ENCODE results near the gene TGFB2. TPM values are rescaled to one million over a fixed set of nuclear protein-coding genes. Genes with fewer than 3 reads are reported as not detected.

Gene TGFB2
- total and polyA plus RNA-seq, 3 donors from 2014 or later, result 2.4 to 4.5 (median 2.6) TPM

- H3K36me3 ChIP-seq (ENCODE audit: low read depth, missing control alignments), result no peaks in the 10 kb centered on the region
- H3K4me1 ChIP-seq, result peaks cover 6% of the 10 kb centered on the region
- H3K27ac ChIP-seq, result no peak overlapping the region
- DNase-seq, result no peak
- intact Hi-C loops (cut with DNase I; ENCODE audit: low total_unique reads), result no loop called here
- WGBS, 2 donors, result 95 to 99% methylated on average over 3 of the region's 3 CpGs
- no peak overlapping the region for H3K4me3 ChIP-seq
- no peaks in the 10 kb centered on the region for H3K27me3 ChIP-seq
- no peaks in the 10 kb centered on the region for H3K9me3 ChIP-seq
- TF ChIP-seq, protein P1, sequence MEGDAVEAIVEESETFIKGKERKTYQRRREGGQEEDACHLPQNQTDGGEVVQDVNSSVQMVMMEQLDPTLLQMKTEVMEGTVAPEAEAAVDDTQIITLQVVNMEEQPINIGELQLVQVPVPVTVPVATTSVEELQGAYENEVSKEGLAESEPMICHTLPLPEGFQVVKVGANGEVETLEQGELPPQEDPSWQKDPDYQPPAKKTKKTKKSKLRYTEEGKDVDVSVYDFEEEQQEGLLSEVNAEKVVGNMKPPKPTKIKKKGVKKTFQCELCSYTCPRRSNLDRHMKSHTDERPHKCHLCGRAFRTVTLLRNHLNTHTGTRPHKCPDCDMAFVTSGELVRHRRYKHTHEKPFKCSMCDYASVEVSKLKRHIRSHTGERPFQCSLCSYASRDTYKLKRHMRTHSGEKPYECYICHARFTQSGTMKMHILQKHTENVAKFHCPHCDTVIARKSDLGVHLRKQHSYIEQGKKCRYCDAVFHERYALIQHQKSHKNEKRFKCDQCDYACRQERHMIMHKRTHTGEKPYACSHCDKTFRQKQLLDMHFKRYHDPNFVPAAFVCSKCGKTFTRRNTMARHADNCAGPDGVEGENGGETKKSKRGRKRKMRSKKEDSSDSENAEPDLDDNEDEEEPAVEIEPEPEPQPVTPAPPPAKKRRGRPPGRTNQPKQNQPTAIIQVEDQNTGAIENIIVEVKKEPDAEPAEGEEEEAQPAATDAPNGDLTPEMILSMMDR (IDR thresholded peaks at IDR 0.05), result no peak
- no peak for TF ChIP-seq POLR2A (IDR thresholded peaks at IDR 0.05)
Measured at GRCh38 chr1:218400624-218401023, 55.5 kb downstream of the TGFB2 start.

DNA sequence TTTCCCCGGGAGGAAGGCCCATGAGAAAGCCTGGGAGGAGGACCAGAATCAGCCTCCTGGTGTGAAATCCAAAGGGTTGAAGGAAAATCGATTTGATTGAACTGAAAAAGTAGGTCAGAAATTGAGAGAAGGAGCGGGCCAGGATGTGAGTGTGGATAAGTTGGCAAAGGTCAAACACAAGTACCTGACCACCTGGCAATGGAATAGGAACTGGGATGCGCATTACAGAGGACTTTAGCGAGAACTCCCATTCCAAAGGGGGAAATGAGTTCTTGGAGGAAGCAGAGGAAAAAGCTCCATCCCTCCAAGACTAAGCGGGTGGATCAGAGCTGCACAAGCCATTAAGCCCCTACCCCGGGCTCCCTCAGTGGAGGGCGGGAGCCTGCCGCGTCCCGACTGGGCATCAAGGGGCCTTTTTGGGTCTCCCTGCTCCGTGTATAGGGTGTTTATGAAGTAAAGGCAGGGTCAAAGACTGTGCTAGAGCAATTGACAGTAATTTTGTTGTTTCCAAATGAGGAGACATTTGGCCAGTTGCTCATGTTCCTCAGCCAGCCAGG lies 56.4 kb downstream of the TGFB2 start:
- H3K27ac ChIP-seq, result no peak overlapping the region
- H3K9me3 ChIP-seq, result no peaks in the 10 kb centered on the region
- H3K4me1 ChIP-seq, result peaks cover 6% of the 10 kb centered on the region
- TF ChIP-seq, protein P1 (IDR thresholded peaks at IDR 0.05), result no peak
- no peak for TF ChIP-seq POLR2A (IDR thresholded peaks at IDR 0.05)
- DNase-seq, result no peak
- WGBS, 2 donors, result 88 to 93% methylated on average over 12 of the region's 12 CpGs
- H3K36me3 ChIP-seq (ENCODE audit: low read depth, missing control alignments), result no peaks in the 10 kb centered on the region
- no peak overlapping the region for H3K4me3 ChIP-seq
- intact Hi-C loops (cut with DNase I; ENCODE audit: low total_unique reads), result no loop called here
- no peaks in the 10 kb centered on the region for H3K27me3 ChIP-seq

DNA sequence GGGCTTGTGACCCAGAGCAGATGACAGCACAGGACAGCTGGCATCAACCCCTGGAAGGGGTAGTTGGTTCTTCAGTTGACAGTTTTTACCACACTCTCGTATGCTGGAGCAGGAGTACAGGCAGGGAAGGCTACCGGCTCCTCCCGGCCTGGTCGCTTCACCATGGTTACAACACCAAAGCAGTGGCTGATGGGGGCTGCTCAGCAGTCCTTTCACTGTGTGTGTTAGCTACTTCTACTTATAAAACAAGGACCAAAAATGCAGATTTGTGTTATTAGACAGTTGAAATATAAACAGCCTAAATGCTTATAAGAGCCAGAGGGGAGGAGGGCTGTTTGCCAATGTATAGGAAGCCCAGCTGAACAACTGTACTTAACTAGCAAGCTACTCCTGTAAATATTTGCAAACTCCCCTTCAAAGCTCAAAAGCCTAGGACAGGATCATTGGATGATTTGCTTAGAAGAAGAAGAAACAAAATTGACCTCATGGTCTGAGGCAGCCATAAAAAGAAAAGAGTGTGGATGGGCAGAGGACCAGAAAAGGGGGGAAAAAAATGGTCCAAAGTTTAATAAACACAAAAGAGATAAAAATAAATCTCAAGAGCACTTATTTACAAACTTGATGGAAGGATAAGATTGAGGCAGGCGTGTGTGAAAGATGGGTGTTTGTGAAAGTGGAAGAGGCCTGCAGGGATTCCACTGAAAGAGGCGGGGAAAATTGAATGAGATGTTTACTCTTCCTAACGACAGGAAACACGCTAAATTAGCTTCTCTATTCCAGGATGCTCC lies 57.1 kb downstream of the TGFB2 start:
- TF ChIP-seq, protein P1 (IDR thresholded peaks at IDR 0.05), result no peak
- no peak for TF ChIP-seq POLR2A (IDR thresholded peaks at IDR 0.05)
- no peaks in the 10 kb centered on the region for H3K36me3 ChIP-seq (ENCODE audit: low read depth, missing control alignments)
- no peak for DNase-seq

GRCh38 chr1:218402786-218403120 lies 57.6 kb downstream of the TGFB2 start:
- intact Hi-C loops (cut with DNase I; ENCODE audit: low total_unique reads), result no loop called here
- Histone ChIP-seq H3K27ac (no peak overlapping the region), H3K4me1 (peaks cover 3% of the 10 kb centered on the region)

More for the DNA sequence above, 57.1 kb downstream of the TGFB2 start:
- H3K4me1 ChIP-seq, result peaks cover 6% of the 10 kb centered on the region
- no peak overlapping the region for H3K4me3 ChIP-seq
- H3K27me3 ChIP-seq, result no peaks in the 10 kb centered on the region
- H3K9me3 ChIP-seq, result no peaks in the 10 kb centered on the region
- H3K27ac ChIP-seq, result no peak overlapping the region
- intact Hi-C loops (cut with DNase I; ENCODE audit: low total_unique reads), result no loop called here
- 81 to 92% methylated on average over 6 to 8 of the region's 8 CpGs for WGBS, 2 donors

More at GRCh38 chr1:218402786-218403120, 57.6 kb downstream of the TGFB2 start:
- H3K9me3 ChIP-seq, result no peaks in the 10 kb centered on the region
- no peak overlapping the region for H3K4me3 ChIP-seq
- TF ChIP-seq, protein P1 (IDR thresholded peaks at IDR 0.05), result no peak
- no peak for TF ChIP-seq POLR2A (IDR thresholded peaks at IDR 0.05)
- no peak for DNase-seq
- H3K36me3 ChIP-seq (ENCODE audit: low read depth, missing control alignments), result no peaks in the 10 kb centered on the region
- H3K27me3 ChIP-seq, result no peaks in the 10 kb centered on the region
- 78 to 79% methylated on average over 6 to 7 of the region's 7 CpGs for WGBS, 2 donors
